Trophoblast cell (in vitro differentiated cells and primary cell): ENCODE data around the gene KIRREL3.

Experiments used
- DNase-seq, 2 donors: peaks; one replicate each; pipeline ENCODE4 v3.0.0-alpha.2; 2016
- H2AFZ ChIP-seq: 2 replicates; pipeline ENCODE4 v1.6.1; 2013; ENCODE audit warnings: low read length, moderate library complexity, mild to moderate bottlenecking; ENCODE audit not compliant: insufficient read depth, poor library complexity
- H2AK5ac ChIP-seq: 2 replicates; pipeline ENCODE4 v1.6.1; 2013; ENCODE audit warnings: mild to moderate bottlenecking, low read length
- H2BK120ac ChIP-seq: 2 replicates; pipeline ENCODE4 v1.6.1; 2013; ENCODE audit warnings: low read length, mild to moderate bottlenecking, moderate library complexity; ENCODE audit not compliant: insufficient read depth, poor library complexity
- H2BK12ac ChIP-seq: 2 replicates; pipeline ENCODE4 v1.6.1; 2013; ENCODE audit warnings: mild to moderate bottlenecking, low read length, moderate library complexity
- H2BK5ac ChIP-seq: 2 replicates; pipeline ENCODE4 v1.6.1; 2013; ENCODE audit warnings: low read length, low read depth, moderate library complexity, mild to moderate bottlenecking; ENCODE audit not compliant: poor library complexity
- H3K14ac ChIP-seq: 2 replicates; pipeline ENCODE4 v1.6.1; 2013; ENCODE audit warnings: mild to moderate bottlenecking, low read length
- H3K18ac ChIP-seq: 2 replicates; pipeline ENCODE4 v1.6.1; 2013; ENCODE audit warnings: mild to moderate bottlenecking, low read length
- H3K23ac ChIP-seq: 2 replicates; pipeline ENCODE4 v1.6.1; 2013; ENCODE audit warnings: low read length
- H3K27ac ChIP-seq: 2 replicates; pipeline ENCODE4 v1.5.1; 2013; ENCODE audit warnings: low read depth, mild to moderate bottlenecking, inconsistent platforms, low read length, moderate library complexity
- H3K27me3 ChIP-seq: 2 replicates; pipeline ENCODE4 v1.6.1; 2013; ENCODE audit warnings: inconsistent platforms, mild to moderate bottlenecking, low read length, moderate library complexity; ENCODE audit not compliant: insufficient read depth
- H3K36me3 ChIP-seq, 2 experiments: 1 replicate in 1 of 2; 2 replicates in 1 of 2; pipeline ENCODE4 v1.6.1; 2013; ENCODE audit warnings: low read length in 2 of 2, mild to moderate bottlenecking in 2 of 2, moderate library complexity in 1 of 2; ENCODE audit not compliant: insufficient read depth in 2 of 2, control insufficient read depth in 1 of 2
- H3K4ac ChIP-seq: 2 replicates; pipeline ENCODE4 v1.6.1; 2013; ENCODE audit warnings: low read depth, mild to moderate bottlenecking, low read length, moderate library complexity
- H3K4me1 ChIP-seq, 2 experiments: 1 replicate in 1 of 2; 2 replicates in 1 of 2; pipeline ENCODE4 v1.6.1; 2013; ENCODE audit warnings: low read length in 2 of 2, mild to moderate bottlenecking in 2 of 2, moderate library complexity in 1 of 2; ENCODE audit not compliant: insufficient read depth in 2 of 2, control insufficient read depth in 1 of 2
- H3K4me2 ChIP-seq: 2 replicates; pipeline ENCODE4 v1.6.1; 2013; ENCODE audit warnings: inconsistent platforms, mild to moderate bottlenecking, low read length, moderate library complexity
- H3K4me3 ChIP-seq: 2 replicates; pipeline ENCODE4 v1.5.1; 2013; ENCODE audit warnings: mild to moderate bottlenecking, low read depth, low read length, inconsistent platforms
- H3K79me1 ChIP-seq: one replicate; pipeline ENCODE4 v1.6.1; 2013; ENCODE audit warnings: low read length
- H3K79me2 ChIP-seq: 2 replicates; pipeline ENCODE4 v1.6.1; 2013; ENCODE audit warnings: low read length, mild to moderate bottlenecking; ENCODE audit not compliant: control insufficient read depth, insufficient read depth, poor library complexity
- H3K9ac ChIP-seq: 2 replicates; pipeline ENCODE4 v1.6.1; 2013; ENCODE audit warnings: mild to moderate bottlenecking, low read length
- H3K9me3 ChIP-seq: 2 replicates; pipeline ENCODE4 v1.6.1; 2013; ENCODE audit warnings: low read depth, mild to moderate bottlenecking, control low read depth, inconsistent platforms, low read length; ENCODE audit not compliant: insufficient read depth
- H4K12ac ChIP-seq: 2 replicates; pipeline ENCODE4 v1.6.1; 2013; ENCODE audit warnings: low read depth, mild to moderate bottlenecking, low read length, moderate library complexity
- H4K8ac ChIP-seq: 2 replicates; pipeline ENCODE4 v1.6.1; 2013; ENCODE audit warnings: low read depth, mild to moderate bottlenecking, low read length, moderate library complexity
- H4K91ac ChIP-seq: one replicate; pipeline ENCODE4 v1.6.1; 2013; ENCODE audit warnings: low read depth, mild to moderate bottlenecking, low read length, moderate library complexity
- WGBS: extraction: QIAGEN DNeasy Blood & Tissue Kit; methylation state at CpG from one replicate; pipeline ENCODE4 v1.1.7; 2013; ENCODE audit warnings: missing lambda C conversion rate; ENCODE audit not compliant: insufficient read length, insufficient coverage; ENCODE audit errors: extremely low coverage; 5-methylcytosine and 5-hydroxymethylcytosine counted together

KIRREL3 gene

GRCh38 chr11:126808836-126809235 is 191.7 kb downstream of the KIRREL3 start:
- H3K4me2 ChIP-seq, result no peak overlapping the region
- H4K8ac ChIP-seq, result no peak overlapping the region
- H3K79me1 ChIP-seq, result no peaks in the 10 kb centered on the region
- no peak overlapping the region for H4K91ac ChIP-seq
- WGBS, result no CpG with 5 or more reads among the region's 2 CpGs
- H4K12ac ChIP-seq, result no peak overlapping the region
- H2BK12ac ChIP-seq, result no peak overlapping the region
- no peaks in the 10 kb centered on the region for H3K4me1 ChIP-seq
- no peak overlapping the region for H3K9ac ChIP-seq
- no peak overlapping the region for H2AFZ ChIP-seq
- no peak overlapping the region for H3K4me3 ChIP-seq
- no peaks in the 10 kb centered on the region for H3K9me3 ChIP-seq
- no peak for DNase-seq
- H3K36me3 ChIP-seq, result no peaks in the 10 kb centered on the region
- H3K4ac ChIP-seq, result no peak overlapping the region
- H3K27me3 ChIP-seq, result no peaks in the 10 kb centered on the region
- H3K18ac ChIP-seq, result no peak overlapping the region
- H3K79me2 ChIP-seq, result no peaks in the 10 kb centered on the region
- H3K23ac ChIP-seq, result no peak overlapping the region
- H2AK5ac ChIP-seq, result no peak overlapping the region
- no peak overlapping the region for H3K27ac ChIP-seq
- H3K14ac ChIP-seq, result no peak overlapping the region
- no peak overlapping the region for H2BK5ac ChIP-seq
- H2BK120ac ChIP-seq, result no peak overlapping the region

GRCh38 chr11:126808296-126808695 is 192.3 kb downstream of the KIRREL3 start:
- H3K18ac ChIP-seq, result no peak overlapping the region
- no peaks in the 10 kb centered on the region for H3K27me3 ChIP-seq
- H3K14ac ChIP-seq, result no peak overlapping the region
- H3K4me3 ChIP-seq, result no peak overlapping the region
- no peak overlapping the region for H2AK5ac ChIP-seq
- H3K4me2 ChIP-seq, result no peak overlapping the region
- no CpG with 5 or more reads among the region's 2 CpGs for WGBS
- no peak overlapping the region for H2AFZ ChIP-seq
- DNase-seq, result no peak
- H3K9me3 ChIP-seq, result no peaks in the 10 kb centered on the region
- H3K36me3 ChIP-seq, result no peaks in the 10 kb centered on the region
- H2BK5ac ChIP-seq, result no peak overlapping the region
- H3K4me1 ChIP-seq, result no peaks in the 10 kb centered on the region
- no peak overlapping the region for H3K4ac ChIP-seq
- no peak overlapping the region for H2BK12ac ChIP-seq
- H4K91ac ChIP-seq, result no peak overlapping the region
- H4K12ac ChIP-seq, result no peak overlapping the region
- no peak overlapping the region for H3K27ac ChIP-seq
- H3K79me1 ChIP-seq, result no peaks in the 10 kb centered on the region
- H3K9ac ChIP-seq, result no peak overlapping the region
- no peaks in the 10 kb centered on the region for H3K79me2 ChIP-seq
- no peak overlapping the region for H3K23ac ChIP-seq
- no peak overlapping the region for H4K8ac ChIP-seq
- no peak overlapping the region for H2BK120ac ChIP-seq

DNA sequence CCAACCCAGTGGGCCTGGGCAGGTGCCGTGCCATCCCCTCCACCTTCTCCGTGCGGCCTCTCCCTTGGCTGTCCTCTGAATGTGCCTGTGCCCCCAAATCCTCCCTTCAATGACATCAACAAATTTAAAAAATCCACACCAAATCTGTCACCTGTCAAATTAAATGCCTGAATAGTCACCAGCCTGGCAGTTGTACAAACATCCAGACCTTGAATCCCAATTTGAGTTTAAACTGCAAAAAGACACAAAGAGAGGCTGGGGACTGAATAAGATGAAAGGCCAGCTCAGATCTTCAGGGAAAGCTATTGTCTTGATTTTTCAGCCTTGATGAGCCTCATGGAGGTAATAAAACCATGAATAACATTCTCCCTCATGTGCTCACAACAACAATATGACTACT is 194.7 kb downstream of the KIRREL3 start:
- Histone ChIP-seq H2AK5ac (no peak overlapping the region), H3K79me1 (no peaks in the 10 kb centered on the region), H2AFZ (no peak overlapping the region), H4K12ac (no peak overlapping the region), H3K4me1 (no peaks in the 10 kb centered on the region), H3K14ac (no peak overlapping the region), H3K18ac (no peak overlapping the region), H3K4me3 (no peak overlapping the region), H3K4ac (no peak overlapping the region), H3K27ac (no peak overlapping the region), H3K27me3 (no peaks in the 10 kb centered on the region), H3K9ac (no peak overlapping the region), H3K36me3 (no peaks in the 10 kb centered on the region), H2BK120ac (no peak overlapping the region), H3K23ac (no peak overlapping the region), H3K79me2 (no peaks in the 10 kb centered on the region), H4K91ac (no peak overlapping the region), H2BK5ac (no peak overlapping the region), H4K8ac (no peak overlapping the region), H2BK12ac (no peak overlapping the region), H3K9me3 (no peaks in the 10 kb centered on the region), H3K4me2 (no peak overlapping the region)
- no peak for DNase-seq
- no CpG with 5 or more reads among the region's 3 CpGs for WGBS

GRCh38 chr11:126804363-126804762 is 196.2 kb downstream of the KIRREL3 start:
- Histone ChIP-seq H2BK120ac (no peak overlapping the region), H3K18ac (no peak overlapping the region), H3K9ac (no peak overlapping the region), H4K12ac (no peak overlapping the region), H3K36me3 (no peaks in the 10 kb centered on the region), H3K4ac (no peak overlapping the region), H2AFZ (no peak overlapping the region), H3K23ac (no peak overlapping the region), H3K27ac (no peak overlapping the region), H3K4me1 (no peaks in the 10 kb centered on the region), H3K79me1 (no peaks in the 10 kb centered on the region), H3K79me2 (no peaks in the 10 kb centered on the region), H2AK5ac (no peak overlapping the region), H3K4me3 (no peak overlapping the region), H3K9me3 (no peaks in the 10 kb centered on the region), H2BK12ac (no peak overlapping the region), H3K27me3 (no peaks in the 10 kb centered on the region), H4K91ac (no peak overlapping the region), H2BK5ac (no peak overlapping the region), H4K8ac (no peak overlapping the region), H3K14ac (no peak overlapping the region), H3K4me2 (no peak overlapping the region)
- no CpG with 5 or more reads among the region's 2 CpGs for WGBS
- no peak for DNase-seq
